HEK293 (cell line): ENCODE measurements around the gene TDP2.
"Not testable (repeated sequence)": the region's sequence is repeated elsewhere in the genome, so short reads cannot be mapped to it uniquely, and the experiment has no call there.

ENCODE experiments used
- KLF16 ChIP-seq: fragments of 450-650 bp; formaldehyde crosslinking; IDR thresholded peaks from 2 replicates; pipeline ENCODE4 v1.5.1; 2017; ENCODE audit warnings: missing biosample characterization, missing genetic modification characterization
- ZNF23 ChIP-seq: fragments of 450-650 bp; formaldehyde crosslinking; IDR thresholded peaks from 2 replicates; pipeline ENCODE4 v1.5.1; 2016; ENCODE audit warnings: missing biosample characterization, missing genetic modification characterization, borderline replicate concordance
- ZNF404 ChIP-seq: fragments of 450-650 bp; formaldehyde crosslinking; IDR thresholded peaks from 2 replicates; pipeline ENCODE4 v1.5.1; 2017; ENCODE audit warnings: missing biosample characterization, missing genetic modification characterization
- ZNF423 ChIP-seq: fragments of 450-650 bp; formaldehyde crosslinking; IDR thresholded peaks from 2 replicates; pipeline ENCODE4 v1.5.1; 2016; ENCODE audit warnings: missing biosample characterization, missing genetic modification characterization
- ZNF792 ChIP-seq: fragments of 450-650 bp; formaldehyde crosslinking; IDR thresholded peaks from 2 replicates; pipeline ENCODE4 v1.5.1; 2016; ENCODE audit warnings: missing biosample characterization, missing genetic modification characterization
- TF ChIP-seq, protein P1 (sequence below): fragments of 450-650 bp; formaldehyde crosslinking; IDR thresholded peaks from 2 replicates; pipeline ENCODE4 v1.5.1; 2016; ENCODE audit warnings: missing biosample characterization, missing genetic modification characterization, low read depth
- TF ChIP-seq, protein P2 (sequence below): fragments of 450-650 bp; formaldehyde crosslinking; IDR thresholded peaks from 2 replicates; pipeline ENCODE4 v1.5.1; 2016; ENCODE audit warnings: missing biosample characterization, missing genetic modification characterization

DNA sequence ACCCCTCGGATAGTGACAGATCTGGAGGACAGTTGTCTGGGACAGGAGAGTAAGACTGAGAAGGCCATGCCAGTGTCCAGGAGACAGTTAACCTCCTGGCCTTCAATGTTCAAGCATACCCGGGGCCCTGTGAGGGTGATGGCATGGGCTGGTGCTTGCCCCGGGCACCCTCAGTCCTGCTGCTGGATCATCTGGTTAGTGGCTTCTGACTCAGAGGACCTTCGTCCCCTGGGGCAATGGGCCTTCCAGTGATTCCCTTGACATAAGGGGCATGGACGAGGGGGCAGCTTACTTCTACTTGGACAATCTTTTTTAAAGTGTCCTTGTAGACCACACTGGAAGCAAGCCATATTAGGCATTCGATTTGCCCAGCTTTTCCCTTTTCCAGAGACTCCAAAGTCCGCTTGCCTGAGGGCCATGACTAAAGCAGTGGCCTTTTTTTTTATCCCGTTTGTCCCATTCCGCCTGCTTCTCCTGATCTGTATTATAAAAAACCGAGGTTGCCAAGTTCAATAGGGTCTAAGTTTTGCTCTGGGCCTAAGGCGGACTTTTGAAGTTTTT, 12.2 kb upstream of the TDP2 start:
- TF ChIP-seq ZNF792 (tag by site-specific recombination); ZNF404 (tag by site-specific recombination); ZNF23 (tag by site-specific recombination); ZNF423; KLF16 (tag by site-specific recombination): not testable (repeated sequence)
- TF ChIP-seq, protein P1, sequence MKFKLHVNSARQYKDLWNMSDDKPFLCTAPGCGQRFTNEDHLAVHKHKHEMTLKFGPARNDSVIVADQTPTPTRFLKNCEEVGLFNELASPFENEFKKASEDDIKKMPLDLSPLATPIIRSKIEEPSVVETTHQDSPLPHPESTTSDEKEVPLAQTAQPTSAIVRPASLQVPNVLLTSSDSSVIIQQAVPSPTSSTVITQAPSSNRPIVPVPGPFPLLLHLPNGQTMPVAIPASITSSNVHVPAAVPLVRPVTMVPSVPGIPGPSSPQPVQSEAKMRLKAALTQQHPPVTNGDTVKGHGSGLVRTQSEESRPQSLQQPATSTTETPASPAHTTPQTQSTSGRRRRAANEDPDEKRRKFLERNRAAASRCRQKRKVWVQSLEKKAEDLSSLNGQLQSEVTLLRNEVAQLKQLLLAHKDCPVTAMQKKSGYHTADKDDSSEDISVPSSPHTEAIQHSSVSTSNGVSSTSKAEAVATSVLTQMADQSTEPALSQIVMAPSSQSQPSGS = not testable (repeated sequence)
- TF ChIP-seq, protein P2, sequence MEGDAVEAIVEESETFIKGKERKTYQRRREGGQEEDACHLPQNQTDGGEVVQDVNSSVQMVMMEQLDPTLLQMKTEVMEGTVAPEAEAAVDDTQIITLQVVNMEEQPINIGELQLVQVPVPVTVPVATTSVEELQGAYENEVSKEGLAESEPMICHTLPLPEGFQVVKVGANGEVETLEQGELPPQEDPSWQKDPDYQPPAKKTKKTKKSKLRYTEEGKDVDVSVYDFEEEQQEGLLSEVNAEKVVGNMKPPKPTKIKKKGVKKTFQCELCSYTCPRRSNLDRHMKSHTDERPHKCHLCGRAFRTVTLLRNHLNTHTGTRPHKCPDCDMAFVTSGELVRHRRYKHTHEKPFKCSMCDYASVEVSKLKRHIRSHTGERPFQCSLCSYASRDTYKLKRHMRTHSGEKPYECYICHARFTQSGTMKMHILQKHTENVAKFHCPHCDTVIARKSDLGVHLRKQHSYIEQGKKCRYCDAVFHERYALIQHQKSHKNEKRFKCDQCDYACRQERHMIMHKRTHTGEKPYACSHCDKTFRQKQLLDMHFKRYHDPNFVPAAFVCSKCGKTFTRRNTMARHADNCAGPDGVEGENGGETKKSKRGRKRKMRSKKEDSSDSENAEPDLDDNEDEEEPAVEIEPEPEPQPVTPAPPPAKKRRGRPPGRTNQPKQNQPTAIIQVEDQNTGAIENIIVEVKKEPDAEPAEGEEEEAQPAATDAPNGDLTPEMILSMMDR = not testable (repeated sequence)
